Neuronal stem cell (in vitro differentiated cells): ENCODE results near the gene SDR42E2.

Experiments used
- DNase-seq: peaks from one replicate; pipeline ENCODE4 v3.0.0-alpha.2; 2013; ENCODE audit warnings: low spot score
- H2AFZ ChIP-seq: one replicate; pipeline ENCODE4 v1.6.1; 2013; ENCODE audit warnings: mild to moderate bottlenecking, low read length, inconsistent platforms
- H2AK5ac ChIP-seq: 2 replicates; pipeline ENCODE4 v1.6.1; 2013; ENCODE audit warnings: low read depth, mild to moderate bottlenecking, inconsistent platforms, low read length, moderate library complexity, mixed read lengths
- H2BK120ac ChIP-seq: 2 replicates; pipeline ENCODE4 v1.6.1; 2013; ENCODE audit warnings: low read depth, mild to moderate bottlenecking, inconsistent platforms, low read length, moderate library complexity, mixed read lengths
- H2BK12ac ChIP-seq: one replicate; pipeline ENCODE4 v1.6.1; 2013; ENCODE audit warnings: low read length, inconsistent platforms
- H2BK15ac ChIP-seq: 2 replicates; pipeline ENCODE4 v1.6.1; 2013; ENCODE audit warnings: mild to moderate bottlenecking, low read length, inconsistent platforms, mixed read lengths
- H2BK5ac ChIP-seq: one replicate; pipeline ENCODE4 v1.6.1; 2013; ENCODE audit warnings: inconsistent platforms, mild to moderate bottlenecking, low read length, moderate library complexity
- H3K14ac ChIP-seq: one replicate; pipeline ENCODE4 v1.6.1; 2013; ENCODE audit warnings: low read length, inconsistent platforms
- H3K18ac ChIP-seq: 2 replicates; pipeline ENCODE4 v1.6.1; 2013; ENCODE audit warnings: low read length, inconsistent platforms
- H3K23ac ChIP-seq: 2 replicates; pipeline ENCODE4 v1.6.1; 2013; ENCODE audit warnings: low read depth, mild to moderate bottlenecking, mixed read lengths, low read length, inconsistent platforms; ENCODE audit not compliant: poor library complexity
- H3K27ac ChIP-seq: replicated peaks from 3 replicates; pipeline ENCODE4 v1.5.1; 2013; ENCODE audit warnings: low read length, inconsistent platforms
- H3K27me3 ChIP-seq, 3 experiments: 2 replicates each; pipeline ENCODE4 v1.6.1; 2013; ENCODE audit warnings: low read length in 3 of 3, mild to moderate bottlenecking in 2 of 3, inconsistent platforms in 1 of 3, low read depth in 1 of 3, mixed read lengths in 1 of 3, moderate library complexity in 1 of 3; ENCODE audit not compliant: control insufficient read depth in 3 of 3, insufficient read depth in 3 of 3
- H3K36me3 ChIP-seq, 2 donors: replicated peaks in 1 of 2; 2 replicates each; pipeline ENCODE4 v1.6.1; 2013; ENCODE audit warnings: low read length in 2 of 2; ENCODE audit not compliant: control insufficient read depth in 2 of 2, insufficient read depth in 2 of 2
- H3K4ac ChIP-seq: 2 replicates; pipeline ENCODE4 v1.6.1; 2013; ENCODE audit warnings: inconsistent platforms, mild to moderate bottlenecking, low read length, moderate library complexity
- H3K4me1 ChIP-seq, 2 donors: 1 replicate in 1 of 2; 2 replicates in 1 of 2; pipeline ENCODE4 v1.6.1; 2013; ENCODE audit warnings: low read length in 2 of 2, low read depth in 1 of 2; ENCODE audit not compliant: control insufficient read depth in 2 of 2, insufficient read depth in 1 of 2
- H3K4me2 ChIP-seq: one replicate; pipeline ENCODE4 v1.6.1; 2013; ENCODE audit warnings: mild to moderate bottlenecking, low read length, inconsistent platforms; ENCODE audit not compliant: insufficient read depth, poor library complexity, severe bottlenecking
- H3K4me3 ChIP-seq, 2 donors: 2 replicates each; pipeline ENCODE4 v1.5.1; 2013; ENCODE audit warnings: low read length in 2 of 2, mild to moderate bottlenecking in 2 of 2, inconsistent platforms in 1 of 2, moderate library complexity in 1 of 2
- H3K79me1 ChIP-seq: one replicate; pipeline ENCODE4 v1.6.1; 2013; ENCODE audit warnings: low read depth, mild to moderate bottlenecking, inconsistent platforms, low read length, moderate library complexity
- H3K9ac ChIP-seq: one replicate; pipeline ENCODE4 v1.6.1; 2013; ENCODE audit warnings: mild to moderate bottlenecking, low read depth, low read length, inconsistent platforms; ENCODE audit not compliant: poor library complexity
- H3K9me3 ChIP-seq, 2 donors: replicated peaks in 1 of 2; 2 replicates each; pipeline versions ENCODE3 to v1.6.1; 2013; ENCODE audit warnings: low read length in 2 of 2, mild to moderate bottlenecking in 2 of 2, inconsistent platforms in 1 of 2, low read depth in 1 of 2, mixed read lengths in 1 of 2, moderate library complexity in 1 of 2; ENCODE audit not compliant: control insufficient read depth in 2 of 2, insufficient read depth in 1 of 2
- H4K8ac ChIP-seq: one replicate; pipeline ENCODE4 v1.6.1; 2013; ENCODE audit warnings: low read depth, mild to moderate bottlenecking, inconsistent platforms, low read length, moderate library complexity
- H4K91ac ChIP-seq: one replicate; pipeline ENCODE4 v1.6.1; 2013; ENCODE audit warnings: low read length, low read depth, mild to moderate bottlenecking, inconsistent platforms; ENCODE audit not compliant: poor library complexity
- WGBS, 2 donors: extraction: QIAGEN DNeasy Blood & Tissue Kit; methylation state at CpG; one replicate each; pipeline ENCODE4 v1.1.7; 2013; ENCODE audit warnings: missing lambda C conversion rate in 2 of 2, mixed read lengths in 1 of 2; ENCODE audit not compliant: insufficient read length in 2 of 2, insufficient replicate concordance in 1 of 2; ENCODE audit errors: extremely low coverage in 2 of 2; 5-methylcytosine and 5-hydroxymethylcytosine counted together

The SDR42E2 gene

DNA sequence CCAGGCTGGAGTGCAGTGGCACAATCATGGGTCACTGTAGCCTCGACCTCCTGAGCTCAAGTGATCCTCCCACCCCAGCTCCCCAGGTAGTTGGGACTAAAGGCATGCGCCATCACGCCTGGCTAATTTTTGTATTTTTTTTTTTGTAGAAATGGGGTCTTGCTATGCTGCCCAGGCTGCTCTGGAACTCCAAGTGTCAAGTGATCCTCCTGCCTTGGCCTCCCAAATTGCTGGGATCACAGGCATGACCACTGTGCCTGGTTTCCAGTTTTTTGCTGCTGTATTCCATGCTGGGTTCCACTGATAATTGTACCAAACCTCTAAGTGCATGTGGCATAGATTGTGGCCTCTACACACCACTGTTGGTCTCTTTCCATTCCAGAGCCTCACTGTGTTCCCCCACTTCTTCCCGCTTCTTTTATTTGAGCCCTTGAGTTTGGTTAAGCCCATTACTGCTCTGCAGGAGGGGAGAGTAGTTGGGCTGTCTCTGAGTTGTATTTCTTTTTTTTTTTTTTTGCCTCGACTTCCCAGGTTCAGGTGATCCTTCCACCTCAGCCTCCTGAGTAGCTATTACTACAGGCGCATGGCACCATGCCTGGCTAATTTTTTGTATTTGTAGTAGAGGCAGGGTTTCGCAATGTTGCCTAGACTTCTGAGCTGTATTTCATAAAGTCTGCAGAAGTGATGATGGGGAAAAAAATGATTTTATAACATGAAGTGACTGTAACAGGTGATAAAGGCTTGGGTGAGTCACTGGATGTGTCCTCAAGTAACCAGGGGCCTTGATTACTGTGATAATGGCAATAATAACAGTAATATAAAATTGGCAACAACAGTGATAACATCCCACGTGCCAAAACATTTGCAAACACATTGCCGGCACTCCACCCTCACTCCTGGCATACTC lies 73.8 kb downstream of the SDR42E2 start:
- H3K36me3 ChIP-seq = peaks cover 0 to 13% of the 10 kb centered on the region in 2 donors
- no peak overlapping the region for H3K9ac ChIP-seq
- WGBS, 2 donors = no CpG with 5 or more reads among the region's 9 CpGs
- no peak overlapping the region for H2AK5ac ChIP-seq
- DNase-seq = no peak
- H3K27me3 ChIP-seq = no peaks in the 10 kb centered on the region
- no peak overlapping the region for H3K4ac ChIP-seq
- no peak overlapping the region for H3K14ac ChIP-seq
- H3K9me3 ChIP-seq = no peaks in the 10 kb centered on the region
- H2BK15ac ChIP-seq = no peak overlapping the region
- no peak overlapping the region for H3K4me3 ChIP-seq
- no peaks in the 10 kb centered on the region for H3K79me1 ChIP-seq
- no peak overlapping the region for H3K23ac ChIP-seq
- peaks cover 0 to 3% of the 10 kb centered on the region in 2 donors for H3K4me1 ChIP-seq
- no peak overlapping the region for H3K27ac ChIP-seq
- no peak overlapping the region for H2AFZ ChIP-seq
- no peak overlapping the region for H2BK12ac ChIP-seq
- no peak overlapping the region for H4K8ac ChIP-seq
- H3K18ac ChIP-seq = no peak overlapping the region
- H2BK120ac ChIP-seq = no peak overlapping the region
- no peak overlapping the region for H3K4me2 ChIP-seq
- H2BK5ac ChIP-seq = no peak overlapping the region
- H4K91ac ChIP-seq = no peak overlapping the region

DNA sequence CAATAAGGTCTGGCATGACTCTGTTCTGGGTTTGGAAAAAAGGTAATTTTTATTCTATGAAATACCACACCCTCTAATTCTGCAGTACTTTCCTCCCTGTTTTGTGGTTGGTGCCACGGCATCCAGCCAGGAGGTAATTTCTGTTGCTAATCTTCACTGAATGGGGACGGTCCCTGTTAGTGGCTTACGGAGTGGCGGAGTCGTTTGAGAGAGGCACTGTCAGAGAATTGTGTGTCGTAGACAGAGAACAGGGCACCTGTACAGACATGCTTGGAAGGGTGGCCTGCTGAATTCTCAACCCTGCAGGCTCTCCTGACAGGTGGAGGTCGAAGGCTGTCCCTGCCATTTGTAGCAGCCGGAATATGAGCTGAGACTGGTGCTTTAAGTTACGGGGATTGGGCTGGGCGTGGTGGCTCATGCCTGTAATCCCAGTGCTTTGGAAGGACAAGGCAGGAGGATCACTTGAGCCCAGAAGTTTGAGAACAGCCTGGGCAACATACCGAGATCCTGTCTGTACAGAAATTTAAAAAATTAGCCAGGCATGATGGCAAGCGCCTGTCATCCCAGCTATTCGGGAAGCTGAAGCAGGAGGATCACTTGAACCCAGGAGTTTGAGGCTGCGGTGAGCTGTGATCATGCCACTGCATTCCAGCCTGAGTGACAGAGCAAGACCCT lies 77.0 kb downstream of the SDR42E2 start:
- Histone ChIP-seq H2BK15ac (no peak overlapping the region), H4K8ac (no peak overlapping the region), H2BK5ac (no peak overlapping the region), H3K27ac (no peak overlapping the region), H2AK5ac (no peak overlapping the region), H3K9ac (no peak overlapping the region), H3K79me1 (no peaks in the 10 kb centered on the region), H2BK120ac (no peak overlapping the region), H3K27me3 (no peaks in the 10 kb centered on the region), H3K4me1 (no peaks in the 10 kb centered on the region), H2AFZ (no peak overlapping the region), H3K36me3 (peaks cover 0 to 13% of the 10 kb centered on the region in 2 donors), H2BK12ac (no peak overlapping the region), H3K18ac (no peak overlapping the region), H3K4me3 (no peak overlapping the region), H3K4ac (no peak overlapping the region), H4K91ac (no peak overlapping the region), H3K9me3 (no peaks in the 10 kb centered on the region), H3K14ac (no peak overlapping the region), H3K23ac (no peak overlapping the region), H3K4me2 (no peak overlapping the region)
- no CpG with 5 or more reads among the region's 14 CpGs for WGBS, 2 donors
- no peak for DNase-seq

DNA sequence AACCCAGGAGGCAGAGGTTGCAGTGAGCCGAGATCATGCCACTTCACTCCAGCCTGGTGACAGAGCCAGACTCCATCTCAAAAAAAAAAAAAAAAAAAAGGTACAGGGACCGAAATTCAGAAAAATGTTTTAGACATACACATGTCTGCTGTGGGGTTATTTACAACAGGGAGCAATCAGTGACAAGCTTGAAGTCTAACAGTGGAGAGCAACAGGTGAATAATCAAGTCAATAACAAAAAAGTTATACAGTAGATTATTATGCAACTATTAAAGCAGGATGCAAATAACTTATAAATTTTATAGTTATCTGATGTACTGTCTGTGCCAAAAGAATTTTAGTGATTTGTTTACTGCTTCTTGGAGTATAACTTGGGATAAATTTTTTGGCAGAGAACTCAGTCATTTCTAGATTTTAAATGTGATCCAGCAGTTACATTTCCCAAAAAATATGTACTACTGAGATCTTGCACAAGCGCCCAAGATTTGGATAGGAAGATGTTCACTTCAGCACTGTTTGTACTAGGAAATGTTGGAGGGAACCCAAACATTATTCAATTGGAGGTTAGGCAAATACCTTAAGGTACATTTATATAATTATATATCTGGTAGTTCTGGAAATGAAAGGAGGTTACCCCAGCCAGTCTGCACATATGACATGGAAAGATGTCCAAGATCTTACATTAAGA lies 77.9 kb downstream of the SDR42E2 start:
- Histone ChIP-seq H2BK12ac (no peak overlapping the region), H3K4me2 (no peak overlapping the region), H2AK5ac (no peak overlapping the region), H3K79me1 (no peaks in the 10 kb centered on the region), H3K18ac (no peak overlapping the region), H2BK120ac (no peak overlapping the region), H3K27me3 (no peaks in the 10 kb centered on the region), H2AFZ (no peak overlapping the region), H3K4me1 (no peaks in the 10 kb centered on the region), H2BK15ac (no peak overlapping the region), H3K4ac (no peak overlapping the region), H4K8ac (no peak overlapping the region), H3K9me3 (no peaks in the 10 kb centered on the region), H3K4me3 (no peak overlapping the region), H3K23ac (no peak overlapping the region), H3K14ac (no peak overlapping the region), H3K9ac (no peak overlapping the region), H2BK5ac (no peak overlapping the region), H3K27ac (no peak overlapping the region), H3K36me3 (peaks cover 1 to 18% of the 10 kb centered on the region in 2 donors), H4K91ac (no peak overlapping the region)
- WGBS, 2 donors = no CpG with 5 or more reads among the region's 3 CpGs
- DNase-seq = no peak
